ENCODE data around the gene SNX1. TPM values are rescaled to one million over a fixed set of nuclear protein-coding genes. Genes with fewer than 3 reads are reported as not detected.

Gene SNX1
- total and polyA plus RNA-seq, 2 of the 8 experiments (the other 6 are each of a cell fraction or from before 2014, with no cell fraction given) = 27.9 to 59.8 TPM

GRCh38 chr15:64149893-64150578 lies 54.3 kb downstream of the SNX1 start (continued):
- TF ChIP-seq BACH1 (IDR thresholded peaks at IDR 0.05; ENCODE audit: low read length) = no peak

Measured in H1 (cell line).